ENCODE data around the gene FNDC8. TPM values are rescaled to one million over a fixed set of nuclear protein-coding genes. Genes with fewer than 3 reads are reported as not detected.
"Not testable (repeated sequence)": the region's sequence is repeated elsewhere in the genome, so short reads cannot be mapped to it uniquely, and the experiment has no call there.

FNDC8 gene
- total and polyA plus RNA-seq, 2 of the 4 experiments (the other 2 are of a cell fraction), result not detected

DNA sequence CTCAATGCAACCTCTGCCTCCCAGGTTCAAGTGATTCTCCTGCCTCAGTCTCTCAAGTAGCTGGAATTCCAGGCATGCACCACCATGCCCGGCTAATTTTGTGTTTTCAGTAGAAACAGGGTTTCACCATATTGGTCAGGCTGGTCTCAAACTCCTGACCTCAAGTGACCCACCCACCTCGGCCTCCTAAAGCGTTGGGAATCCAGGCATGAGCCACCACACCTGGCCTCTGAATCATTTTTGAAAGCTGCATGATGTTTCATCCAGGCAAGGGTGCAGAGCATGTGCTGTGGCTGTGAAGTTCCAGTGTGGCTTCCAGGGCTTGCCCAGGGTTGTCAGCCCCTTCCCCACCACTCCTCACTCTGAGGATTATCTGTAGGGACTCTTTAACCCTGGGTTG lies 50.9 kb downstream of the FNDC8 start:
- H2BK15ac ChIP-seq (ENCODE audit: low read depth, low read length); in situ Hi-C loops (cut with MboI; ENCODE audit: low sequenced_read_pairs); H3K9ac ChIP-seq (ENCODE audit: low read depth, low read length); H3K14ac ChIP-seq (replicated peaks; ENCODE audit: low read depth, low read length); H2AK9ac ChIP-seq (replicated peaks; ENCODE audit: low read depth, low read length, poor library complexity); H4K91ac ChIP-seq (ENCODE audit: insufficient read depth, low read depth, low read length); DNase-seq; H3K23ac ChIP-seq (ENCODE audit: low read depth, low read length); H3K4ac ChIP-seq (ENCODE audit: low read depth, low read length); H3K56ac ChIP-seq (ENCODE audit: extremely low read depth, insufficient read depth, low read length); H3K27me3 ChIP-seq (ENCODE audit: control insufficient read depth, insufficient read depth, low read length); H3K27ac ChIP-seq (ENCODE audit: insufficient read depth, low read length); H3K4me3 ChIP-seq (ENCODE audit: insufficient read depth, low read depth, low read length); H3K79me1 ChIP-seq (ENCODE audit: low read depth in 1 of 2, low read length in 2 of 2); H3K9me1 ChIP-seq (ENCODE audit: insufficient read depth, low read length); H3K4me2 ChIP-seq (ENCODE audit: low read depth, low read length); H2AK5ac ChIP-seq (ENCODE audit: low read depth, low read length); dilution Hi-C loops (cut with HindIII; ENCODE audit: low sequenced_read_pairs, unreplicated experiment); H2BK5ac ChIP-seq (ENCODE audit: low read depth, low read length, poor library complexity, severe bottlenecking); H4K20me1 ChIP-seq (ENCODE audit: insufficient read depth, low read length); H2AFZ ChIP-seq (replicated peaks; ENCODE audit: low read length, poor library complexity); H3K18ac ChIP-seq (ENCODE audit: low read depth, low read length); H3K36me3 ChIP-seq (ENCODE audit: control insufficient read depth, insufficient read depth, low read length); POLR2A ChIA-PET (ENCODE audit: unreplicated experiment); H3K4me1 ChIP-seq (ENCODE audit: control insufficient read depth, insufficient read depth, low read length); H4K5ac ChIP-seq (ENCODE audit: low read depth, low read length); H2BK120ac ChIP-seq (ENCODE audit: low read depth, low read length); ATAC-seq (ENCODE audit: low read depth); H2BK20ac ChIP-seq (ENCODE audit: low read depth, low read length); H3K9me3 ChIP-seq (ENCODE audit: control insufficient read depth, insufficient read depth, low read length); CTCF ChIA-PET; H4K8ac ChIP-seq (ENCODE audit: low read depth in 2 of 2, low read length in 2 of 2); BruUV-seq (replicated peaks): not testable (repeated sequence)
- 86% methylated on average over 1 of the region's 3 CpGs; no CpG with 5 or more reads in 1 of the 2 experiments for WGBS, 2 experiments (ENCODE audit: extremely low coverage in 2 of 2, insufficient read length in 1 of 2)
- intact Hi-C loops (cut with micrococcal nuclease), result loop anchor here (1.0 to 10.0 kb wide), 3 partner anchors 70 to 575 kb away; partner anchors contain the start of genes SLFN12 and SLFN5
